Right forelimb (tissue), 1 donor: ENCODE data around the gene SKIC8.
A peak's percentile ranks its signal among the peaks of the same experiment; 100 is the strongest.

Source experiments
- DNase-seq: peaks from one replicate; pipeline ENCODE4 v3.0.0-alpha.2; 2018

The SKIC8 gene

DNA sequence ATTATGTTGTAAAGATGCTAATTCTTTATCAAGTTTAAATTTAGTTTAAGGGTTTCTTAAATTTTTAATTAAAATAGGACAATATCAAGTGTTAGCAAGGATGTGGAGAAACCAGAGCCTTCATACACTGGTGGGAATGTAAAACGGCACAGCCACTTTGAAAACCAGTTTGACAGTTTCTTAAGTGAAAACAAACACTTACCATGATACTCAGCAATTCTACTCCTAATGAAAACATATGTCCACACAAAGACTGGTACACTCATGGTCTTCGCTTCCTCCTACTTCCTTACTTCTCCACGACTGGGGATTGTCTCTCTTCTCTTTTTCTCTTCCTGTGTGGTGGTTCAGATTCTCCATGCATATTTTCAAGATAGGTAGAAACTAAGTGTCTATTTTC lies 9.2 kb downstream of the SKIC8 start:
- no peak for DNase-seq

DNA sequence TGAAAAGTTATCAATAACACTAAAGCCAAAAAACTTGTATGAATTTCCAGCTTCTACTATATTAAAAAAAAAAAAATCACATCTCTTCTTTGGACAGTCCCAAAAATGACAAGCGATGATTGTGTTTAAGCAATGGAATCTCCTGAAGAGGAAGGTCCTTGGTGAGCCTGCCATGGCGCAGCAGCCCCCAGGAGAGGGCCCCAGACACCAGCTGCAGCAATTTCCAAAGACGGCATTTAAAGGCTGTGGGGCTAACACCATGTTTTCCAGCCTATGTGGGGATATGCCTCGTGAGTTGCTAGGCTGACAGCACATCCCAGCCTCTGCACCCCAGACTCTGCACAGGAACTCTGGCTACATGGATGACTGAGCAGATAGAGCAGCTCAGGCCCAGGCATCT lies 14.7 kb downstream of the SKIC8 start:
- no peak for DNase-seq

GRCh38 chr15:78282324-78282723 lies 17.1 kb downstream of the SKIC8 start:
- DNase-seq: no peak

DNA sequence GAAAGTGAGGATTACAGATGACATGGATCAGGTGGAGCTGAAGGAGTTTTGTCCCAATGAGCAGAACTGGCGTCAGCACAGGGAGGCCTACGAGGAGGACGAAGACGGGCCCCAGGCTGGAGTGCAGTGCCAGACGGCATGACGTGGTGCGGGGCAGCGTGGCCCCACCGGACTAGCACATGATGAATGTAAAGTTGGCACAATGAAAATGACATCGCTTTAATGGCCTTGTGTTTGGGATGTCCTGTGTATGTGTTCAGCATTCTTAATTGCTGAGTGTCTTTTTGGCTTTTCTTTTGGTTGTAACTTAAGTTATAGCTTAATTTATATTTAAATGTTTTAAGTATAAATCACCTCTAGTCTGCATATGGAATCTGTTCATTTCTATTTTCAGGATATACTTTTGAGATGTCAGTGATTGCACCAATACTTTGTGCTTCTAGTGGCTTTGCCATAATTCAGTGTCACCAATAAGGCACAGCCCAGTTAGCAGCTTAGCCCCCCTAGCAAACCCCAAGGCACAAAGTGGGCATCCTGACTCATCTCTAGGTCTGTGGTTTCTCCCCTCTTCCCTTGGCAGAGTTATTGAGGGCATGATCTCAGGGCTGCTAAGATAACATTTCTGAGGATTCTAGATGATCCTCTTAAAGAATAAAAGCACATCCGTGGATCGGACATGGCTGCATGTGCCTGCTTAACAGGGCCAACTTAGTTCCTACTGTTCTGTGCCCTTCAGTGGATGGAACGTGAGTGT lies 18.9 kb downstream of the SKIC8 start:
- DNase-seq: no peak

DNA sequence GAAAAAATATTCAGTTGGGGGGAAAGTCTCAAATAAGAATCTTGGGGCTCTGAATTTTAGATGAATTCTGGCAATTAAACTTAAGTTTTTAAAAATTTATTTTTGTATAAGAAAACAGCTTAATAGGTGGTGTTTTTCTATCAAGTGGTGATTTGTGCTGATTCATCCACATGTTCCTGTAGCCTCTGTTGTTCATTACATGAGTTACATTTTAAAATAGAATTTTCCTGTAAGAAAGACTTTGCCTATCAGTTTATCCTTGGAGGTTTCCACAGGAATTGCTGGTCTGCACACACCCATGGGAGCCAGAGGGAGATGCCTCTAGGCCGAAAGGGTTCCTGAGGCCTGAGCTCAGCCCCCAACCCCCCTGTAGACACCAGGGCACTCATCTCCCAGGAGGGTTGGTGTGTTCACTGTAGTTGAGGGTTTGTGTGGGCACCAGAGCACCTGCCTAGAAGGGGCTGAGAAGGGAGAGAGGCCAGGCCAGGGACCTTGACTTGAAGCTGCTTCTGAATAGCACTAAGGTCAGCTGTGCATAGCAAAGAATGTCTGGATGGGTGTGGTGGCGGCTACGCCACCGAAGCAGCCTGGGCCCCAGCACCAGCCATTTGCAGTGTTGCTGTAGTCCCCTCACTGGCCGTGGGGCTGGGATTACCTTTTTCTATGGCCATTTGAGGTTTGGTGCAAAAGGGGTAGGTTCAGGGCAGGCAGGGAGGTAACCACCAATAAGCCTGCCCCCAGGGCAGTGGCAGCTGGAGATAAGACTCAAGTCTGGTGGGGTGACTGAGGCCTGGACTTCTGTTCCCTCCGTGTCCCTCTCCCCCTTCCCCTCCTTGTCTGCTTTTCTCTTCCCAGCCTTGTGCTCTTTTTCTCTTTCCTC lies 23.1 kb downstream of the SKIC8 start:
- DNase-seq: no peak

DNA sequence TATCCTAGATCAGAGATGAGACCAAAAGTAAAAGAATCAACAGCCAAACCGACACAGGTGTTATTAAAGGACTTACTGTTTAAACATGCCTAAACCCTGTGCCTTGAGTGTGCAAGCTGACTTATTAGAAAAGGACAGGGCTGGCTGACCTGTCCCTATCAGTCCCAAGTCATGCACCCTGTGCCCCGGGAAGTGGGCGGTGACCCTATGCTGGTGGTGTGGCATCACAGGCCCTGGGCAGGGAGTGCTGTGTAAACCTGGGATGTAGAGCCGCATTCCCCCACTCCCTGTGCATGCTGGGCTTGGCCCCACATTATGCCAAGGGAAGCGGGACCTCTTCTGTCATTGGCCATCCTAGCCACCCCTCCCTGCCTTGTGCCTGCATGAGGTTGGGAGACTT lies 24.4 kb downstream of the SKIC8 start:
- no peak for DNase-seq

DNA sequence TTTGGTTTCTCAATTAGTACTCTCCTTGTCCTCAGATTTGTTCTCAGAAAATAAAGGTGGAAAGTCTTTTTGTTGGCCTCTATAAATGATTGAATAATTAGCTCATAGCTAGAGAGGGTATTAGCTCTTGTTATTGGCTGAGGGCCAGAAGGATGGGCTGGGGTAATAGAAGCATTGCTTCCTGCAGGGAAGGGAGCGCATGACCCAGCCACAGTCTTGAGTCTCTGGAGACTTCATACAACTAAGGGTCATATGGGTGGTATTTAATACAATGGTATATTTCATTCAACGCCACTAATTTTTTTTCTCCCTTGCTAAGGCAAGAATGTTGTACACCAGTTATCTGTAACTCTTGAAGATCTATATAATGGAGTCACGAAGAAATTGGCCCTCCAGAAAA lies 26.6 kb downstream of the SKIC8 start:
- no peak for DNase-seq

DNA sequence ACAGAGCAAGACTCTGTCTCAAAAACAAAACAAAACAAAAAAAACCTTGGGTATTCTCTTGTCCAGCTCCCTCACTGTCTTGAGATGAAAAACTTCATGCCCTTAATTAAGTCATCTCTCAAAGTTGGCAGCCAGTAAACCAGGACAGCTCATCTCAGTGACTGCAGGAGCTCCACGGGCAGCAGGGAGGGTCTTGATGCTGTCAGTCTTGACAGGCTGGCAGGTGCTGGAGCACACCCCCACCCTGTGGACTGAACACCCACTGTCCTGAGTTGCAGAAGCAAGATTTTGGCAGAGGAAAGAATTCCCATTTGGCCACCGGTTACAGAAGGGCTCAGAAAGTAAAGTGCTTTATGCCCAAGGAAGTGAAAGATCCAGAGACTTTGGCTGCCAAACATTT lies 27.1 kb downstream of the SKIC8 start:
- no peak for DNase-seq

- no peak for DNase-seq
Observed at GRCh38 chr15:78266806-78267205, 32.6 kb downstream of the SKIC8 start.

GRCh38 chr15:78266229-78266628 lies 33.2 kb downstream of the SKIC8 start:
- no peak for DNase-seq

- no peak for DNase-seq
Observed at GRCh38 chr15:78265752-78266224, 33.6 kb downstream of the SKIC8 start.

GRCh38 chr15:78265137-78265460 lies 34.3 kb downstream of the SKIC8 start:
- DNase-seq: no peak

DNA sequence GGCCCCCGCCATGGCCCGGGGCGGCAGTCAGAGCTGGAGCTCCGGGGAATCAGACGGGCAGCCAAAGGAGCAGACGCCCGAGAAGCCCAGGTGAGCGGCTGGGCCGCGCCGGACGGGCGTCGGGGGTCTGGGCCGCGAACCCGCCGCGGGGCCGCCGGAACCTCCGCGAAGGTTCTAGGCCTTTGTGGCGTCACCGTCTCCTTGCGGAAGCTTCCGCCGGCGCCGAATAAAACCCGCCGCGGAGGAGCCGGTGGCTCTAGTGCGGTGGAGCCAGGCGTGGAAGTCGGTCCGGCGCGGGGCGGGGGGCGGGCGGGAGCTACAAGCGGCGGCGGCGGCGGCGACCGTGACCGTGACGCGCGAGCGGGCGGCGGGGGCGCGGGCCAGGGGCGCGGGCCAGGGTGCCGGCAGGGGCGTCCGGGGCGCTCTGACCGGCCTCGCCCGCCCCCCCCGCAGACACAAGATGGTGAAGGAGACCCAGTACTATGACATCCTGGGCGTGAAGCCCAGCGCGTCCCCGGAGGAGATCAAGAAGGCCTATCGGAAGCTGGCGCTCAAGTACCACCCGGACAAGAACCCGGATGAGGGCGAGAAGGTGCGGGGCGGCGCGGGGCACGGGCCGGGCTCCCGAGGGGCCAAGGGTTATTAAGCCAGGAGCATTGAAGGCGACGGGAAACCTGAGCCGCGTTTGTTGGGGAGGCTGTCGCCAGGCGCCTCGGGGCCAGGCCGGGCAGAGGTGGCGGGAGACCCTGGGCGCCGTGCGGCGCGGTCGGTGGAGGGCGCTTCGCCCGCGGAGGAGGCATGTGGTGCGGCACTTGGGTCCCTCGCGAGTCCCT lies 34.9 kb downstream of the SKIC8 start, which contains the start of gene DNAJA4:
DNAJA4 (plus strand) TSS at position 259 of the 833 bp plus-strand sequence; CDS start at position 461, 202 bp downstream.
- DNase-seq: peak; percentile 79

DNA sequence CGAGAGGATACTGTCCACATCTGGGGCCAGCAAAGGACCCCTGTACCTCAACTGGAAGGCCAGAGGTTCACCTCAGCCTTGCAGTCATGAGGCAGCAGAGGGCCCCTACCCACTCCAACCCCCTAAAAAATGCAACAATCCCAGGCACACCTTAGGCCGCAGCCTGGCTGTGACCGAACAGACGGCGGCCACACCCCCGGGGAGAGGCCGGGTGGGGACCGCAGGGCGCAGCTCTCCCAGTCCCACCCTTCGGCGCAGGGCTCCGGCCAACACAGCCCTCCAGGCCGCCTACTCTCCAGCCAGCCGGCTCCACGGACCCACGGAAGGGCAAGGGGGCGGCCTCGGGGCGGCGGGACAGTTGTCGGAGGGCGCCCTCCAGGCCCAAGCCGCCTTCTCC lies 35.5 kb downstream of the SKIC8 start:
- no peak for DNase-seq

- DNase-seq: no peak
Observed at GRCh38 chr15:78263351-78263781, 36.0 kb downstream of the SKIC8 start.

- no peak for DNase-seq
Observed at GRCh38 chr15:78261062-78261461, 38.3 kb downstream of the SKIC8 start.

GRCh38 chr15:78260489-78260888 lies 38.9 kb downstream of the SKIC8 start:
- no peak for DNase-seq

DNA sequence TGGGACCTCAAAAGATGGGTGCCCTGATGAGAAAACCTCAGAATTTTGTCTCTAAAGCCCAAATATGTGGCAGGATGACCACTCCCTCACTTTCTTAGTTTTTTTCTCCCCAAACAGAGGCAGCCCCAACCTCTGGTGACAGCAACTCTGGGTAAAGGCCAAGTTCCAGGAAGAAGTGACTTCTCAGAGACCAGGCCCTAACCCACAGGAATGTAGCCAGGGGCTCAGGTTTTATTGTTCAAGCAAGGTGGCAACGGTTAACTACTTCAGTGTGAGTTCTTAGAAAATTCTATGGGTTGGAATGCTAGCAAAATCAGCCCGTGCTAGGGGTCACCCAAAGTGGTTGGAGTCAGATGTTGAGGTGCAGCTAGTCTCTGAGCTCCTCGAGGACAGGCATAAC lies 40.2 kb downstream of the SKIC8 start:
- DNase-seq: no peak

DNA sequence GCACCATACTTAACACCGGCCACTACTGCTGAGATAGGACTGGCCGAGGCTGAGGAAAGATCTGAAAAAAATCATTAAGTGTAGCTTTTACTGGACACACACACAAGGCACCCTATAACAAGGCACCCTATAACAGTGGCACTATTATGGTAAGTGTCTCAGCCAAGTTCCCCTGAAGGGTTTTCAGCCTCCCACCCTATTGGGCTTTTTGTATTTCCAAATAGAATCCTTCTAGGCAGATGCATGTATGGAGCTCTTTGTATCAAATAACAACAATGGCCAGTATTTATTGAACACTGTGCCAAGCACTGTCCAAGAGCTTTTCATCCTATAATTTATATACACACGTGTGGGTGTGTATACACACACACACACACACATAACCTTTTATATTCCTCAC lies 41.7 kb downstream of the SKIC8 start:
- DNase-seq: no peak

GRCh38 chr15:78256044-78256437 lies 43.4 kb downstream of the SKIC8 start:
- no peak for DNase-seq

- no peak for DNase-seq
Observed at GRCh38 chr15:78255421-78256043, 43.9 kb downstream of the SKIC8 start.

- peak; percentile 2 for DNase-seq
Observed at GRCh38 chr15:78251136-78251535, 48.3 kb downstream of the SKIC8 start.

- DNase-seq: no peak
Observed at GRCh38 chr15:78249131-78249530, 50.3 kb downstream of the SKIC8 start.
